CD14-positive monocyte (primary cell): ENCODE measurements around the gene PLA2G3. TPM values are rescaled to one million over a fixed set of nuclear protein-coding genes. Genes with fewer than 3 reads are reported as not detected.

Experiments
- DNase-seq, 3 donors: peaks; one replicate each; pipeline ENCODE4 v3.0.0-alpha.2; 2011 to 2022
- H2AFZ ChIP-seq: 2 replicates; pipeline ENCODE4 v1.6.0; 2012; ENCODE audit warnings: mild to moderate bottlenecking, low read depth, low read length, inconsistent platforms; ENCODE audit not compliant: insufficient read depth, poor library complexity, severe bottlenecking
- H3K27ac ChIP-seq, 2 donors: 1 replicate in 1 of 2; 2 replicates in 1 of 2; pipeline ENCODE4 v1.5.1; 2012 to 2013; ENCODE audit warnings: low read length in 2 of 2, control low read depth in 1 of 2, inconsistent platforms in 1 of 2, low read depth in 1 of 2, mild to moderate bottlenecking in 1 of 2
- H3K27me3 ChIP-seq, 2 donors: one replicate each; pipeline versions ENCODE4 v1.6.0 to v1.6.1; 2011 to 2013; ENCODE audit warnings: low read length in 2 of 2; ENCODE audit not compliant: control insufficient read depth in 2 of 2, insufficient read depth in 2 of 2
- H3K36me3 ChIP-seq, 2 donors: replicated peaks in 1 of 2; 1 replicate in 1 of 2; 2 replicates in 1 of 2; pipeline versions ENCODE4 v1.5.1 to v1.6.1; 2012 to 2013; ENCODE audit warnings: low read length in 2 of 2, control low read depth in 1 of 2, inconsistent platforms in 1 of 2, mild to moderate bottlenecking in 1 of 2; ENCODE audit not compliant: insufficient read depth in 2 of 2, control insufficient read depth in 1 of 2
- H3K4me1 ChIP-seq, 2 donors: 1 replicate in 1 of 2; 2 replicates in 1 of 2; pipeline versions ENCODE4 v1.5.1 to v1.6.1; 2012 to 2013; ENCODE audit warnings: low read length in 2 of 2, control low read depth in 1 of 2, inconsistent platforms in 1 of 2, mild to moderate bottlenecking in 1 of 2, moderate library complexity in 1 of 2; ENCODE audit not compliant: insufficient read depth in 2 of 2, control insufficient read depth in 1 of 2
- H3K4me2 ChIP-seq: replicated peaks from 2 replicates; pipeline ENCODE3; 2012; ENCODE audit warnings: low read length, moderate library complexity, mild to moderate bottlenecking; ENCODE audit not compliant: poor library complexity, severe bottlenecking; ENCODE audit errors: extremely low read depth
- H3K4me3 ChIP-seq, 3 experiments: fragments of 200-600 bp in 1 of 3; sonication (generic) in 1 of 3; replicated peaks in 1 of 3; 1 replicate in 2 of 3; 2 replicates in 1 of 3; pipeline ENCODE4 v1.5.1; 2011 to 2013; ENCODE audit warnings: low read length in 3 of 3, mild to moderate bottlenecking in 3 of 3, control low read depth in 2 of 3, low read depth in 2 of 3, inconsistent platforms in 1 of 3, moderate library complexity in 1 of 3
- H3K79me2 ChIP-seq: 2 replicates; pipeline ENCODE4 v1.6.0; 2012; ENCODE audit warnings: mild to moderate bottlenecking, control low read depth, inconsistent platforms, low read length, moderate library complexity; ENCODE audit not compliant: insufficient read depth
- H3K9ac ChIP-seq: 2 replicates; pipeline ENCODE4 v1.6.0; 2017; ENCODE audit warnings: low read length, mild to moderate bottlenecking; ENCODE audit not compliant: insufficient read depth, poor library complexity, severe bottlenecking
- H3K9me3 ChIP-seq, 2 donors: replicated peaks in 1 of 2; 1 replicate in 1 of 2; 2 replicates in 1 of 2; pipeline versions ENCODE4 v1.5.1 to v1.6.1; 2012 to 2013; ENCODE audit warnings: low read length in 2 of 2, control low read depth in 1 of 2; ENCODE audit not compliant: control insufficient read depth in 1 of 2, insufficient read depth in 1 of 2
- H4K20me1 ChIP-seq: 2 replicates; pipeline ENCODE4 v1.6.0; 2012; ENCODE audit warnings: mild to moderate bottlenecking, low read length, control low read depth, moderate library complexity; ENCODE audit not compliant: insufficient read depth
- H3K27ac Mint-ChIP-seq, 7 donors: one replicate each; pipeline ENCODE4 v1.8.0; 2020; ENCODE audit warnings: mild to moderate bottlenecking in 7 of 7, mixed read lengths in 7 of 7, moderate library complexity in 6 of 7, inconsistent platforms in 2 of 7
- H3K27me3 Mint-ChIP-seq, 3 donors: one replicate each; pipeline ENCODE4 v1.8.0; 2021 to 2022; ENCODE audit warnings: low read depth in 3 of 3, mild to moderate bottlenecking in 3 of 3, mixed read lengths in 3 of 3, moderate library complexity in 3 of 3, inconsistent platforms in 1 of 3
- H3K36me3 Mint-ChIP-seq, 2 donors: one replicate each; pipeline ENCODE4 v1.8.0; 2020; ENCODE audit warnings: mixed read lengths in 2 of 2, inconsistent platforms in 1 of 2, mild to moderate bottlenecking in 1 of 2
- H3K4me1 Mint-ChIP-seq: one replicate; pipeline ENCODE4 v1.8.0; 2020; ENCODE audit warnings: mild to moderate bottlenecking, mixed read lengths
- H3K4me3 Mint-ChIP-seq, 2 donors: one replicate each; pipeline ENCODE4 v1.8.0; 2020; ENCODE audit warnings: mild to moderate bottlenecking in 2 of 2, mixed read lengths in 2 of 2, moderate library complexity in 1 of 2
- H3K9me3 Mint-ChIP-seq, 7 donors: one replicate each; pipeline ENCODE4 v1.8.0; 2020 to 2022; ENCODE audit warnings: mixed read lengths in 7 of 7, mild to moderate bottlenecking in 6 of 7, moderate library complexity in 6 of 7, inconsistent platforms in 2 of 7
- WGBS: methylation state at CpG from one replicate; pipeline ENCODE4 v1.1.5; 2013; ENCODE audit warnings: missing lambda C conversion rate; ENCODE audit not compliant: insufficient coverage; 5-methylcytosine and 5-hydroxymethylcytosine counted together
- intact Hi-C, 2 donors: fragments of 100-400 bp; cut with micrococcal nuclease; formaldehyde crosslinking; loops; one replicate each; pipeline versions ENCODE4 v1.15.0 to v1.15.1; 2023
- polyA plus RNA-seq, 3 donors: library from polyadenylated mRNA; depleted of rRNA in 1 of 3; unstranded in 2 of 3; stranded (reverse) in 1 of 3; fragments of 300-500 nt in 2 of 3; fragments of >200 nt in 1 of 3; fragmentation: Illumina TruSeq in 2 of 3; gene quantifications; 1 replicate in 2 of 3; 2 replicates in 1 of 3; pipeline ENCODE4 v1.2.3, GENCODE V29; 2012 to 2021
- TF ChIP-seq, protein P1 (sequence below): fragments of 200-600 bp; IDR thresholded peaks from one replicate; pipeline ENCODE4 v1.8.0; 2022; ENCODE audit warnings: antibody characterized with exemption, mild to moderate bottlenecking

Gene PLA2G3
- polyA plus RNA-seq, 3 donors = not detected

DNA sequence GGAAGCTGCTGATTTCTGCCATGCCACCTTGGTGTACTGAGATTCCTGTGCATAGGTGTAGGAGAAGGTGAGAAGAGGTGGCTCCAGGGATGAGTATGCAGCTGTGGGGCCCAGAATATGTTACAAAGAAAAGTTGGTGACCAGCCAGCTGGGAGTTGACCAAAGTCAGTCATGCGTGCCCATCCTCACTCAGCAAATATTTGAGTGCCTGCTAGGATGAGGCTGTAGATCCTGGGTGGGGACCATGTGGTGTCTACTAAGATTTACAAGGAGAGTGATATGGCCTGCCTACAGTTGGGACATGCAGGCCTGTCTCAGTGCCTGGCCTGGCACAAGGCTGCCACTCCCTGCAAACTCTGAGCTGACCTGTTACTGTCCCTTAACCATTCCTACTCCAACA, 39.0 kb upstream of the PLA2G3 start:
- H3K4me3 Mint-ChIP-seq = no peak overlapping the region
- Histone ChIP-seq H3K9ac (no peak overlapping the region), H3K27me3 (no peaks in the 10 kb centered on the region), H3K4me1 (no peaks in the 10 kb centered on the region), H3K4me3 (no peak overlapping the region), H3K9me3 (no peaks in the 10 kb centered on the region), H3K79me2 (peaks cover 56% of the 10 kb centered on the region), H4K20me1 (peaks cover 62% of the 10 kb centered on the region), H3K4me2 (no peak overlapping the region), H3K27ac (peak overlapping the region in 1 of 2 donors; percentile 1), H2AFZ (no peak overlapping the region), H3K36me3 (peaks cover 27 to 49% of the 10 kb centered on the region in 2 donors)
- H3K4me1 Mint-ChIP-seq = no peaks in the 10 kb centered on the region
- H3K9me3 Mint-ChIP-seq = peaks cover 0 to 2% (median 0%) of the 10 kb centered on the region in 7 donors
- 100% methylated on average over 1 of the region's 1 CpG for WGBS
- peak overlapping the region in 2 of 7 donors; percentile 26 to 61 for H3K27ac Mint-ChIP-seq
- peaks cover 31 to 75% of the 10 kb centered on the region in 2 donors for H3K36me3 Mint-ChIP-seq
- TF ChIP-seq, protein P1, sequence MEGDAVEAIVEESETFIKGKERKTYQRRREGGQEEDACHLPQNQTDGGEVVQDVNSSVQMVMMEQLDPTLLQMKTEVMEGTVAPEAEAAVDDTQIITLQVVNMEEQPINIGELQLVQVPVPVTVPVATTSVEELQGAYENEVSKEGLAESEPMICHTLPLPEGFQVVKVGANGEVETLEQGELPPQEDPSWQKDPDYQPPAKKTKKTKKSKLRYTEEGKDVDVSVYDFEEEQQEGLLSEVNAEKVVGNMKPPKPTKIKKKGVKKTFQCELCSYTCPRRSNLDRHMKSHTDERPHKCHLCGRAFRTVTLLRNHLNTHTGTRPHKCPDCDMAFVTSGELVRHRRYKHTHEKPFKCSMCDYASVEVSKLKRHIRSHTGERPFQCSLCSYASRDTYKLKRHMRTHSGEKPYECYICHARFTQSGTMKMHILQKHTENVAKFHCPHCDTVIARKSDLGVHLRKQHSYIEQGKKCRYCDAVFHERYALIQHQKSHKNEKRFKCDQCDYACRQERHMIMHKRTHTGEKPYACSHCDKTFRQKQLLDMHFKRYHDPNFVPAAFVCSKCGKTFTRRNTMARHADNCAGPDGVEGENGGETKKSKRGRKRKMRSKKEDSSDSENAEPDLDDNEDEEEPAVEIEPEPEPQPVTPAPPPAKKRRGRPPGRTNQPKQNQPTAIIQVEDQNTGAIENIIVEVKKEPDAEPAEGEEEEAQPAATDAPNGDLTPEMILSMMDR = no peak
- H3K27me3 Mint-ChIP-seq = no peaks in the 10 kb centered on the region
- no peak for DNase-seq
- intact Hi-C loops = no loop called here

DNA sequence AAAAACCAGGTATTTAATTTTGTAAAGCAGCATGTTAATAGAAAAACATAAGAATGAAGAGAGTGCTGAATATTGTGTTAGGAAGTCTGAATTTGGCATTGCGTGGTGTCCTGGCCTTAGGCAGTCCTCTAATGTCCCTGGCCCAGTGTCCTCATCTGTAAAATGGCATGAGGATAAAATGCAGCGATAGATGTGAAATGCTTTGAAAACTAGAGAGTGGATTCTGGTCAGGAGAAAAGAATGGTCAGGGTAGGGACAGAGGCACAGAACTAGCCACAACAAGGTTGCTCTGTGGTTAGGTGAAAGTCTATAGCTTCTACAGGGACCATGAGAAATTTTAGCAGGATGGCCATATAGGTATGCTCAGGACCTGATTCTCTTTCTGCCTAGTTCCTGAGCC, 38.6 kb upstream of the PLA2G3 start:
- no peak overlapping the region for H3K4me3 Mint-ChIP-seq
- Histone ChIP-seq H3K4me3 (no peak overlapping the region), H3K4me2 (no peak overlapping the region), H3K9me3 (no peaks in the 10 kb centered on the region), H3K27me3 (no peaks in the 10 kb centered on the region), H3K27ac (no peak overlapping the region), H2AFZ (no peak overlapping the region), H3K9ac (no peak overlapping the region), H3K4me1 (no peaks in the 10 kb centered on the region), H3K79me2 (peaks cover 61% of the 10 kb centered on the region), H3K36me3 (peaks cover 27 to 50% of the 10 kb centered on the region in 2 donors), H4K20me1 (peaks cover 62% of the 10 kb centered on the region)
- peaks cover 29 to 74% of the 10 kb centered on the region in 2 donors for H3K36me3 Mint-ChIP-seq
- H3K9me3 Mint-ChIP-seq = peaks cover 0 to 2% (median 0%) of the 10 kb centered on the region in 7 donors
- H3K4me1 Mint-ChIP-seq = peaks cover under 1% of the 10 kb centered on the region
- no peaks in the 10 kb centered on the region for H3K27me3 Mint-ChIP-seq
- 100% methylated on average over 2 of the region's 2 CpGs for WGBS
- TF ChIP-seq, protein P1 = no peak
- intact Hi-C loops = no loop called here
- H3K27ac Mint-ChIP-seq = peak overlapping the region in 1 of 7 donors; percentile 61
- DNase-seq = no peak
